ENCODE results near the gene POU3F1. TPM values are rescaled to one million over a fixed set of nuclear protein-coding genes. Genes with fewer than 3 reads are reported as not detected.

Gene POU3F1
- total and polyA plus RNA-seq, 2 of the 4 experiments (the other 2 are of a cell fraction): not detected

DNA sequence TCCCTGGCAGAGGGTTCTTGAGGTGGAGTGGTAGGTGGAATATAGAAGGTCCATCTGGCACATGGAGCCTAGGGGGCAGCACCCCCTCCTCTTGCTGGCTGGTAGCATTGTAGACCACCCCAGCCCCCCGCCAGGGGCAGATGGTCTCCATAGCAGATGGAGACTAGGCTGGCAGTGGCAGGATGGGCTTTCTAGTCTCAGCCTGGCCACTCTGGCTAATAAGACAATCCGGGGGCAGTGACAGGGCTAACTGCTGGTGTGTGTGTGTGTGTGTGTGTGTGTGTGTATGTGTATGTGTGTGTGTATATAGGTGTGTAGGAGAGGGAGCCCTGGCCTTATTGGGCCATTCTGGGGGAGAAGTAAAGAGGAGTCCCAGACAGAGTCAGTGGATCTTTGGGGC, 17.9 kb downstream of the POU3F1 start:
- Histone ChIP-seq H3K4me3 (ENCODE audit: insufficient read depth, low read depth, low read length) (no peak overlapping the region), H3K79me1 (ENCODE audit: low read depth in 1 of 2, low read length in 2 of 2) (no peaks in the 10 kb centered on the region), H2BK120ac (ENCODE audit: low read depth, low read length) (no peak overlapping the region), H3K27me3 (ENCODE audit: control insufficient read depth, insufficient read depth, low read length) (no peaks in the 10 kb centered on the region), H2AK5ac (ENCODE audit: low read depth, low read length) (no peak overlapping the region), H3K27ac (ENCODE audit: insufficient read depth, low read length) (no peak overlapping the region), H2AK9ac (replicated peaks; ENCODE audit: low read depth, low read length, poor library complexity) (no peak overlapping the region), H4K91ac (ENCODE audit: insufficient read depth, low read depth, low read length) (no peak overlapping the region), H3K4me2 (ENCODE audit: low read depth, low read length) (no peak overlapping the region), H2BK5ac (ENCODE audit: low read depth, low read length, poor library complexity, severe bottlenecking) (no peak overlapping the region), H3K36me3 (ENCODE audit: control insufficient read depth, insufficient read depth, low read length) (peaks cover 18% of the 10 kb centered on the region), H2BK20ac (ENCODE audit: low read depth, low read length) (no peak overlapping the region), H4K5ac (ENCODE audit: low read depth, low read length) (no peak overlapping the region), H3K56ac (ENCODE audit: extremely low read depth, insufficient read depth, low read length) (no peak overlapping the region), H3K4me1 (ENCODE audit: control insufficient read depth, insufficient read depth, low read length) (peaks cover 18% of the 10 kb centered on the region; the same call in 1 of the 2 replicates), H4K8ac (ENCODE audit: low read depth in 2 of 2, low read length in 2 of 2) (no peak overlapping the region), H3K9ac (ENCODE audit: low read depth, low read length) (no peak overlapping the region), H3K4ac (ENCODE audit: low read depth, low read length) (no peak overlapping the region; the same call in 1 of the 2 replicates), H3K9me3 (ENCODE audit: control insufficient read depth, insufficient read depth, low read length) (no peaks in the 10 kb centered on the region), H3K14ac (replicated peaks; ENCODE audit: low read depth, low read length) (no peak overlapping the region), H4K20me1 (ENCODE audit: insufficient read depth, low read length) (no peaks in the 10 kb centered on the region), H2BK15ac (ENCODE audit: low read depth, low read length) (no peak overlapping the region), H3K23ac (ENCODE audit: low read depth, low read length) (no peak overlapping the region), H3K18ac (ENCODE audit: low read depth, low read length) (no peak overlapping the region), H3K9me1 (ENCODE audit: insufficient read depth, low read length) (no peaks in the 10 kb centered on the region), H2AFZ (replicated peaks; ENCODE audit: low read length, poor library complexity) (peak overlapping the region; percentile 89)
- DNase-seq (no peak), ATAC-seq (ENCODE audit: low read depth) (no peak)
- WGBS, 2 experiments (ENCODE audit: extremely low coverage in 2 of 2, insufficient read length in 1 of 2): no CpG with 5 or more reads among the region's 2 CpGs
- in situ Hi-C loops (cut with MboI; ENCODE audit: low sequenced_read_pairs) (loop anchor here (5.0 kb wide), 1 partner anchor 804 kb away; no protein-coding TSS in a partner anchor), dilution Hi-C loops (cut with HindIII; ENCODE audit: low sequenced_read_pairs, unreplicated experiment) (no loop called here), intact Hi-C loops (cut with micrococcal nuclease) (loop anchor here (5.0 kb wide), 1 partner anchor 474 kb away; no protein-coding TSS in a partner anchor)
- no TSS peak for BruUV-seq (replicated peaks)
- POLR2A ChIA-PET (ENCODE audit: unreplicated experiment): no interaction called here
- TF ChIP-seq CTCF (conservative IDR thresholded peaks at IDR 0.05; ENCODE audit: low read depth, low read length) (no peak), MAFK (IDR thresholded peaks at IDR 0.05; ENCODE audit: low read depth, low read length) (no peak), USF2 (IDR thresholded peaks at IDR 0.05; ENCODE audit: low read depth, low read length) (no peak), MXI1 (IDR thresholded peaks at IDR 0.05; ENCODE audit: borderline replicate concordance, low read depth, low read length) (no peak), POLR2A (IDR thresholded peaks at IDR 0.05; ENCODE audit: low read depth, low read length) (no peak), CEBPB (IDR thresholded peaks at IDR 0.05; ENCODE audit: low read depth, low read length) (no peak)
- TF ChIP-seq, protein P1, sequence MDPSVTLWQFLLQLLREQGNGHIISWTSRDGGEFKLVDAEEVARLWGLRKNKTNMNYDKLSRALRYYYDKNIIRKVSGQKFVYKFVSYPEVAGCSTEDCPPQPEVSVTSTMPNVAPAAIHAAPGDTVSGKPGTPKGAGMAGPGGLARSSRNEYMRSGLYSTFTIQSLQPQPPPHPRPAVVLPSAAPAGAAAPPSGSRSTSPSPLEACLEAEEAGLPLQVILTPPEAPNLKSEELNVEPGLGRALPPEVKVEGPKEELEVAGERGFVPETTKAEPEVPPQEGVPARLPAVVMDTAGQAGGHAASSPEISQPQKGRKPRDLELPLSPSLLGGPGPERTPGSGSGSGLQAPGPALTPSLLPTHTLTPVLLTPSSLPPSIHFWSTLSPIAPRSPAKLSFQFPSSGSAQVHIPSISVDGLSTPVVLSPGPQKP (IDR thresholded peaks at IDR 0.05; ENCODE audit: borderline replicate concordance, low read depth, low read length): no peak
- CTCF ChIA-PET: interaction anchor here (0.9 to 2.1 kb wide), 3 partner anchors 10 to 806 kb away, joined by 3 to 7 read pairs (median 5); no protein-coding TSS in a partner anchor
